ENCODE data around the gene VEGFC. TPM values are rescaled to one million over a fixed set of nuclear protein-coding genes. Genes with fewer than 3 reads are reported as not detected.

The VEGFC gene
- total and polyA plus RNA-seq, 2 donors (not counting 1 experiment from before 2014, with no cell fraction given) = not detected

DNA sequence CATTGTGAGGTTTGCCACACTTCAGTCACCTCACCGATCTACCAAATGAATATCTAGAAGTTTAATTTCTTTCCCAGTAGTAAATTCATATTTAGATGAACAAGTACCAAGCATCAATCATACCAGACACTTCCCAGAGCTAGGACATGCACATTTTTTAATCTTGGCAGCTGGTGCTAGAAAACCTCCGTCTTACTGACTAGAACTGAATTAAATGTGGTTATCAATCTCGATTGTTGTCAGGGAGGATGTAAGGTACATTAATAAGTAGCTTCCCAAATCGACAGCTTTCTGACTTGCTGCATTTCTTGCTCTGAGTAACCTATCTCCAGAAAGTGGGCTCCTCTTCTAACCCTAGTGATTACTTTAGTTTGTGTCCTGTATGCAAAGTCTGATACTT, 34.4 kb downstream of the VEGFC start:
- Histone ChIP-seq H3K4me3 (ENCODE audit: control extremely low read depth in 1 of 5, extremely low read depth in 1 of 5, insufficient read depth in 1 of 5, low read depth in 2 of 5, low read length in 4 of 5) (no peak overlapping the region), H3K9ac (ENCODE audit: low read length) (no peak overlapping the region), H3K4me1 (ENCODE audit: control insufficient read depth in 2 of 2, insufficient read depth in 2 of 2, low read length in 2 of 2) (no peaks in the 10 kb centered on the region), H3K36me3 (replicated peaks in 1 of 2; ENCODE audit: control extremely low read depth in 1 of 2, control insufficient read depth in 1 of 2, extremely low read depth in 1 of 2, insufficient read depth in 2 of 2, low read length in 1 of 2) (no peaks in the 10 kb centered on the region), H4K20me1 (ENCODE audit: control insufficient read depth, insufficient read depth, low read length, poor library complexity, severe bottlenecking) (no peaks in the 10 kb centered on the region), H3K79me2 (ENCODE audit: control insufficient read depth, insufficient read depth, low read length) (no peaks in the 10 kb centered on the region), H3K27ac (ENCODE audit: low read length in 2 of 2) (no peak overlapping the region), H3K27me3 (replicated peaks in 1 of 4; ENCODE audit: control extremely low read depth in 1 of 4, control insufficient read depth in 3 of 4, insufficient read depth in 4 of 4, low read length in 3 of 4) (no peaks in the 10 kb centered on the region), H3K4me2 (replicated peaks; ENCODE audit: low read depth, low read length, poor library complexity, severe bottlenecking) (no peak overlapping the region), H2AFZ (ENCODE audit: insufficient read depth, low read depth, low read length, poor library complexity, severe bottlenecking) (no peak overlapping the region), H3K9me3 (ENCODE audit: control extremely low read depth in 1 of 3, control insufficient read depth in 2 of 3, insufficient read depth in 1 of 3, low read length in 2 of 3) (no peaks in the 10 kb centered on the region)
- Mint-ChIP-seq H3K9me3 (ENCODE audit: insufficient read depth) (no peaks in the 10 kb centered on the region), H3K27me3 (no peaks in the 10 kb centered on the region), H3K4me3 (no peak overlapping the region), H3K4me1 (no peaks in the 10 kb centered on the region), H3K27ac (no peak overlapping the region)
- ChIA-PET POLR2A (no interaction called here), CTCF (no interaction called here)
- intact Hi-C loops (cut with micrococcal nuclease) = no loop called here
- TF ChIP-seq, protein P1, sequence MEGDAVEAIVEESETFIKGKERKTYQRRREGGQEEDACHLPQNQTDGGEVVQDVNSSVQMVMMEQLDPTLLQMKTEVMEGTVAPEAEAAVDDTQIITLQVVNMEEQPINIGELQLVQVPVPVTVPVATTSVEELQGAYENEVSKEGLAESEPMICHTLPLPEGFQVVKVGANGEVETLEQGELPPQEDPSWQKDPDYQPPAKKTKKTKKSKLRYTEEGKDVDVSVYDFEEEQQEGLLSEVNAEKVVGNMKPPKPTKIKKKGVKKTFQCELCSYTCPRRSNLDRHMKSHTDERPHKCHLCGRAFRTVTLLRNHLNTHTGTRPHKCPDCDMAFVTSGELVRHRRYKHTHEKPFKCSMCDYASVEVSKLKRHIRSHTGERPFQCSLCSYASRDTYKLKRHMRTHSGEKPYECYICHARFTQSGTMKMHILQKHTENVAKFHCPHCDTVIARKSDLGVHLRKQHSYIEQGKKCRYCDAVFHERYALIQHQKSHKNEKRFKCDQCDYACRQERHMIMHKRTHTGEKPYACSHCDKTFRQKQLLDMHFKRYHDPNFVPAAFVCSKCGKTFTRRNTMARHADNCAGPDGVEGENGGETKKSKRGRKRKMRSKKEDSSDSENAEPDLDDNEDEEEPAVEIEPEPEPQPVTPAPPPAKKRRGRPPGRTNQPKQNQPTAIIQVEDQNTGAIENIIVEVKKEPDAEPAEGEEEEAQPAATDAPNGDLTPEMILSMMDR (IDR thresholded peaks at IDR 0.05) = no peak
- no peak for TF ChIP-seq EZH2 (IDR thresholded peaks at IDR 0.05; ENCODE audit: borderline replicate concordance, insufficient read depth, low read depth, low read length, poor library complexity, severe bottlenecking)
- ATAC-seq (ENCODE audit: low read depth) (no peak), DNase-seq (no peak)
- WGBS (ENCODE audit: insufficient coverage) = 100% methylated on average over 1 of the region's 4 CpGs

DNA sequence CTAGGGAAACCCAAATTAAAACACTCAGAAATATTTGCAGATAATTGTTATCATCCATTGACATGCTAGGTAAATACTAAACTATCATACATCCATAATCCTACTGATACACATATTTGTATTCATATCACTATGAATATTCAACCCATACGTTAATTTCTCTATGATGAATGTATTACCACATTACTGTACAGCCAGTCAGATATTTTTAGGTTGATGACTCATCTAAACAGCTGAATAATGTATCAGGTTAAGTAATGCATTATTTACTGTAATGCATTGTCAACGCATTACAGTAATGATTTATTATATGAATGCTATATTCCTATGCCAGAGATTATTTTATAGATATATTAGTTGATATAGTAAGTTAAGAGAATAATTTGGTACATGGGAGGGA, 37.1 kb downstream of the VEGFC start:
- Histone ChIP-seq H3K4me2 (replicated peaks; ENCODE audit: low read depth, low read length, poor library complexity, severe bottlenecking) (no peak overlapping the region), H3K36me3 (replicated peaks in 1 of 2; ENCODE audit: control extremely low read depth in 1 of 2, control insufficient read depth in 1 of 2, extremely low read depth in 1 of 2, insufficient read depth in 2 of 2, low read length in 1 of 2) (no peaks in the 10 kb centered on the region), H3K4me3 (ENCODE audit: control extremely low read depth in 1 of 5, extremely low read depth in 1 of 5, insufficient read depth in 1 of 5, low read depth in 2 of 5, low read length in 4 of 5) (no peak overlapping the region), H2AFZ (ENCODE audit: insufficient read depth, low read depth, low read length, poor library complexity, severe bottlenecking) (no peak overlapping the region), H4K20me1 (ENCODE audit: control insufficient read depth, insufficient read depth, low read length, poor library complexity, severe bottlenecking) (no peaks in the 10 kb centered on the region), H3K9ac (ENCODE audit: low read length) (no peak overlapping the region), H3K79me2 (ENCODE audit: control insufficient read depth, insufficient read depth, low read length) (no peaks in the 10 kb centered on the region), H3K4me1 (ENCODE audit: control insufficient read depth in 2 of 2, insufficient read depth in 2 of 2, low read length in 2 of 2) (no peaks in the 10 kb centered on the region), H3K9me3 (ENCODE audit: control extremely low read depth in 1 of 3, control insufficient read depth in 2 of 3, insufficient read depth in 1 of 3, low read length in 2 of 3) (no peaks in the 10 kb centered on the region), H3K27me3 (replicated peaks in 1 of 4; ENCODE audit: control extremely low read depth in 1 of 4, control insufficient read depth in 3 of 4, insufficient read depth in 4 of 4, low read length in 3 of 4) (no peaks in the 10 kb centered on the region), H3K27ac (ENCODE audit: low read length in 2 of 2) (no peak overlapping the region)
- no peak overlapping the region for H3K4me3 Mint-ChIP-seq
- no peaks in the 10 kb centered on the region for H3K9me3 Mint-ChIP-seq (ENCODE audit: insufficient read depth)
- H3K27me3 Mint-ChIP-seq = no peaks in the 10 kb centered on the region
- intact Hi-C loops (cut with micrococcal nuclease) = no loop called here
- no CpG with 5 or more reads among the region's 2 CpGs for WGBS (ENCODE audit: insufficient coverage)
- CTCF ChIA-PET = no interaction called here
- DNase-seq (no peak), ATAC-seq (ENCODE audit: low read depth) (no peak)
- H3K4me1 Mint-ChIP-seq = no peaks in the 10 kb centered on the region
- H3K27ac Mint-ChIP-seq = no peak overlapping the region
- POLR2A ChIA-PET = no interaction called here
- TF ChIP-seq EZH2 (IDR thresholded peaks at IDR 0.05; ENCODE audit: borderline replicate concordance, insufficient read depth, low read depth, low read length, poor library complexity, severe bottlenecking) = no peak
- TF ChIP-seq, protein P1 (IDR thresholded peaks at IDR 0.05) = no peak

Measured in B cell (primary cell).